ENCODE measurements around the gene ZRANB1.

ZRANB1 gene

GRCh38 chr10:124997306-124997705 is 55.4 kb downstream of the ZRANB1 start:
- DNase-seq (ENCODE audit: low read depth) = no peak
- no peak for TF ChIP-seq CTCF (IDR thresholded peaks at IDR 0.05; ENCODE audit: insufficient read depth, low read depth, low read length, missing control alignments)
- no peak overlapping the region for H3K4me3 ChIP-seq (ENCODE audit: low read length)

GRCh38 chr10:124997771-124998623 is 56.1 kb downstream of the ZRANB1 start:
- TF ChIP-seq CTCF (IDR thresholded peaks at IDR 0.05; ENCODE audit: insufficient read depth, low read depth, low read length, missing control alignments) = no peak
- H3K4me3 ChIP-seq (ENCODE audit: low read length) = no peak overlapping the region
- DNase-seq (ENCODE audit: low read depth) = no peak

GRCh38 chr10:124998624-124999291 is 56.8 kb downstream of the ZRANB1 start:
- no peak for TF ChIP-seq CTCF (IDR thresholded peaks at IDR 0.05; ENCODE audit: insufficient read depth, low read depth, low read length, missing control alignments)

GRCh38 chr10:124999433-125000365 is 57.8 kb downstream of the ZRANB1 start:
- TF ChIP-seq CTCF (IDR thresholded peaks at IDR 0.05; ENCODE audit: insufficient read depth, low read depth, low read length, missing control alignments) = no peak
- H3K4me3 ChIP-seq (ENCODE audit: low read length) = no peak overlapping the region
- DNase-seq (ENCODE audit: low read depth) = no peak

More at GRCh38 chr10:124998624-124999291, 56.8 kb downstream of the ZRANB1 start:
- H3K4me3 ChIP-seq (ENCODE audit: low read length) = no peak overlapping the region
- no peak for DNase-seq (ENCODE audit: low read depth)

- no peak overlapping the region for H3K4me3 ChIP-seq (ENCODE audit: low read length)
- TF ChIP-seq CTCF (IDR thresholded peaks at IDR 0.05; ENCODE audit: insufficient read depth, low read depth, low read length, missing control alignments) = peak; percentile 39
- DNase-seq (ENCODE audit: low read depth) = peak; percentile 65
Measured at GRCh38 chr10:125000366-125001312, 58.7 kb downstream of the ZRANB1 start.
